RWPE2 (cell line): Measurements from ENCODE around the gene RAB3IL1.

Experiments
- ATAC-seq: fragments of 200-7000 bp; cut with Tn5 transposase; 3 replicates; pipeline ENCODE4 v1.9.1; 2021; ENCODE audit warnings: low read depth
- DNase-seq: peaks from one replicate; pipeline ENCODE4 v3.0.0-alpha.2; 2020; ENCODE audit warnings: low spot score
- H3K27ac ChIP-seq: fragments of 450-650 bp; 2 replicates; pipeline ENCODE4 v1.5.1; 2017; ENCODE audit warnings: mild to moderate bottlenecking; ENCODE audit not compliant: poor library complexity, severe bottlenecking
- H3K27me3 ChIP-seq: fragments of 250-450 bp; sonication (Bioruptor Pico); 2 replicates; pipeline ENCODE4 v1.5.1; 2021; ENCODE audit warnings: mild to moderate bottlenecking, moderate library complexity; ENCODE audit not compliant: insufficient read depth, poor library complexity, severe bottlenecking
- H3K36me3 ChIP-seq: fragments of 250-450 bp; sonication (Bioruptor Pico); 2 replicates; pipeline ENCODE4 v1.5.1; 2020; ENCODE audit warnings: low read depth, mild to moderate bottlenecking, moderate library complexity
- H3K4me1 ChIP-seq: fragments of 250-450 bp; sonication (Bioruptor Pico); 2 replicates; pipeline ENCODE4 v1.5.1; 2021; ENCODE audit warnings: mild to moderate bottlenecking, moderate library complexity; ENCODE audit not compliant: insufficient read depth, poor library complexity, severe bottlenecking
- H3K4me3 ChIP-seq: fragments of 250-450 bp; sonication (Bioruptor Pico); 2 replicates; pipeline ENCODE4 v1.5.1; 2021; ENCODE audit warnings: mild to moderate bottlenecking, moderate library complexity; ENCODE audit not compliant: severe bottlenecking
- H3K9me3 ChIP-seq: fragments of 250-450 bp; sonication (Bioruptor Pico); 2 replicates; pipeline ENCODE4 v1.5.1; 2021; ENCODE audit warnings: mild to moderate bottlenecking, moderate library complexity; ENCODE audit not compliant: severe bottlenecking
- CTCF ChIP-seq: fragments of 450-650 bp; IDR thresholded peaks from one replicate; pipeline ENCODE4 v1.5.1; 2017; ENCODE audit warnings: mild to moderate bottlenecking, moderate library complexity; ENCODE audit not compliant: poor library complexity, severe bottlenecking

Gene RAB3IL1

GRCh38 chr11:61935861-61936260, 18.5 kb upstream of the RAB3IL1 start:
- no peaks in the 10 kb centered on the region for H3K36me3 ChIP-seq
- ATAC-seq (no peak), DNase-seq (no peak)
- no peaks in the 10 kb centered on the region for H3K4me1 ChIP-seq
- H3K27me3 ChIP-seq: no peaks in the 10 kb centered on the region
- H3K9me3 ChIP-seq: peaks cover 2% of the 10 kb centered on the region
- no peak overlapping the region for H3K4me3 ChIP-seq
- no peak overlapping the region for H3K27ac ChIP-seq
- TF ChIP-seq CTCF: no peak

- Histone ChIP-seq H3K9me3 (no peaks in the 10 kb centered on the region), H3K27ac (no peak overlapping the region), H3K4me3 (no peak overlapping the region), H3K36me3 (no peaks in the 10 kb centered on the region), H3K27me3 (no peaks in the 10 kb centered on the region), H3K4me1 (no peaks in the 10 kb centered on the region)
- ATAC-seq: no peak
- TF ChIP-seq CTCF: no peak
- DNase-seq: no peak
Measured at GRCh38 chr11:61930933-61931332, 13.6 kb upstream of the RAB3IL1 start.

- no peak for TF ChIP-seq CTCF
- no peak for ATAC-seq
- no peaks in the 10 kb centered on the region for H3K36me3 ChIP-seq
Measured at GRCh38 chr11:61928606-61929005, 11.2 kb upstream of the RAB3IL1 start.

GRCh38 chr11:61927501-61927900, 10.1 kb upstream of the RAB3IL1 start:
- Histone ChIP-seq H3K4me1 (no peaks in the 10 kb centered on the region), H3K4me3 (no peak overlapping the region), H3K27ac (no peak overlapping the region), H3K27me3 (no peaks in the 10 kb centered on the region), H3K9me3 (no peaks in the 10 kb centered on the region), H3K36me3 (no peaks in the 10 kb centered on the region)
- TF ChIP-seq CTCF: no peak
- ATAC-seq (no peak), DNase-seq (no peak)

More at GRCh38 chr11:61928606-61929005, 11.2 kb upstream of the RAB3IL1 start:
- DNase-seq: no peak
- no peaks in the 10 kb centered on the region for H3K9me3 ChIP-seq
- H3K27ac ChIP-seq: no peak overlapping the region
- no peaks in the 10 kb centered on the region for H3K27me3 ChIP-seq
- H3K4me3 ChIP-seq: no peak overlapping the region
- H3K4me1 ChIP-seq: no peaks in the 10 kb centered on the region

GRCh38 chr11:61926235-61926634, 8.9 kb upstream of the RAB3IL1 start:
- ATAC-seq (no peak), DNase-seq (no peak)
- no peak for TF ChIP-seq CTCF
- Histone ChIP-seq H3K36me3 (no peaks in the 10 kb centered on the region), H3K4me1 (no peaks in the 10 kb centered on the region), H3K27me3 (no peaks in the 10 kb centered on the region), H3K27ac (no peak overlapping the region), H3K9me3 (no peaks in the 10 kb centered on the region), H3K4me3 (no peak overlapping the region)
